Mucosa of descending colon (tissue), 3 donors: ENCODE data around the gene CD46. TPM values are rescaled to one million over a fixed set of nuclear protein-coding genes. Genes with fewer than 3 reads are reported as not detected.
A peak's percentile ranks its signal among the peaks of the same experiment; 100 is the strongest.

Source experiments
- ATAC-seq: fragments of 200-7000 bp; cut with Tn5 transposase; one replicate; pipeline ENCODE4 v1.9.1; 2020; ENCODE audit warnings: mild to moderate bottlenecking, moderate library complexity
- DNase-seq, 3 donors: peaks; one replicate each; pipeline ENCODE4 v3.0.0-alpha.2; 2020
- H3K36me3 ChIP-seq: fragments of 200-600 bp; one replicate; pipeline ENCODE4 v1.8.0; 2021; ENCODE audit warnings: low read depth, mild to moderate bottlenecking
- H3K4me1 ChIP-seq: fragments of 200-600 bp; one replicate; pipeline ENCODE4 v1.8.0; 2021; ENCODE audit warnings: low read depth, mild to moderate bottlenecking
- H3K4me3 ChIP-seq: fragments of 200-600 bp; one replicate; pipeline ENCODE4 v1.8.0; 2021; ENCODE audit warnings: mild to moderate bottlenecking
- H3K9me3 ChIP-seq: fragments of 200-600 bp; one replicate; pipeline ENCODE4 v1.8.0; 2021; ENCODE audit warnings: mild to moderate bottlenecking
- intact Hi-C, 2 donors: fragments of 100-400 bp; cut with DNase I in 1 of 2; cut with micrococcal nuclease in 1 of 2; formaldehyde crosslinking; loops; one replicate each; pipeline versions ENCODE4 v1.11.0 to v1.11.1; 2022; cut with DNase I, micrococcal nuclease
- total RNA-seq, 3 donors: library from RNA; stranded (reverse); fragmentation: NEBNext Ultra II Directional in 2 of 3; extraction: Animal tissue kit (Norgen Biotek cat#: 25700) in 2 of 3; gene quantifications; one replicate each; pipeline versions ENCODE4 v1.2.1 to v1.2.4, GENCODE V29; 2021 to 2023
- TF ChIP-seq, protein P1 (sequence below): fragments of 200-600 bp; IDR thresholded peaks from one replicate; pipeline ENCODE4 v1.8.0; 2022; ENCODE audit warnings: antibody characterized with exemption, mild to moderate bottlenecking
- donor health status: DM: no; HTN: no; CAD: no; lungs with moderate emphysema.
- donor health status: DM: no; HTN: no; CAD: no.
- donor health status: DM: no; HTN: yes; CAD: no.

CD46 gene
- total RNA-seq, 3 donors from 2014 or later: 170 to 260 (median 202) TPM

DNA sequence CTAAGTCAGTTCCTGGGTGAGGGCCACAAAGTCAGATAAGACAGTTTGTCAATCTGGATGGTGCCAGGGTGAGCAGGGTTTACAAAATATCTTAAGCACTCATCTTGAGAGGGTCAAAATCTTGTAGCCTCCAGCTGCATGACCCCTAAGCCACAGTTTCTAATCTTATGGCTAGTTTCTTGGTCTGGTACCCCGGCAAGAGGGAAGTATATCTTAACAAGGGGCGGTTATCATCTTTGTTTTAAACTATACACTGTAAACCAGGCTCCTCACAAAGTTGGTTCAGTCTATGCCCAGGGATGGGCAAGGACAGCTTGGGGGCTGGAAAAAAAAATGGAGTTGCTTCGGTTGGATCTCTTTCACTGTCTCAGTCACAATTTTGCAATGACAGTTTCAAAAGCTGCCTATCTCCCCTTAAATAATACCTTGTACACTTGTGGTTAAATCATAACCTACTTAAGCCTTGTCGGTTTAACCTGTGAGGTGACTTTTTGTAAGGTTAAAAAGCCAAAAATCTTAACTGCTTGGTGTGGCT lies 7.8 kb upstream of the CD46 start:
- Histone ChIP-seq H3K9me3 (no peaks in the 10 kb centered on the region), H3K4me1 (peaks cover 1% of the 10 kb centered on the region), H3K36me3 (no peaks in the 10 kb centered on the region), H3K4me3 (no peak overlapping the region)
- no peak for DNase-seq
- intact Hi-C loops: no loop called here
- no peak for ATAC-seq
- TF ChIP-seq, protein P1, sequence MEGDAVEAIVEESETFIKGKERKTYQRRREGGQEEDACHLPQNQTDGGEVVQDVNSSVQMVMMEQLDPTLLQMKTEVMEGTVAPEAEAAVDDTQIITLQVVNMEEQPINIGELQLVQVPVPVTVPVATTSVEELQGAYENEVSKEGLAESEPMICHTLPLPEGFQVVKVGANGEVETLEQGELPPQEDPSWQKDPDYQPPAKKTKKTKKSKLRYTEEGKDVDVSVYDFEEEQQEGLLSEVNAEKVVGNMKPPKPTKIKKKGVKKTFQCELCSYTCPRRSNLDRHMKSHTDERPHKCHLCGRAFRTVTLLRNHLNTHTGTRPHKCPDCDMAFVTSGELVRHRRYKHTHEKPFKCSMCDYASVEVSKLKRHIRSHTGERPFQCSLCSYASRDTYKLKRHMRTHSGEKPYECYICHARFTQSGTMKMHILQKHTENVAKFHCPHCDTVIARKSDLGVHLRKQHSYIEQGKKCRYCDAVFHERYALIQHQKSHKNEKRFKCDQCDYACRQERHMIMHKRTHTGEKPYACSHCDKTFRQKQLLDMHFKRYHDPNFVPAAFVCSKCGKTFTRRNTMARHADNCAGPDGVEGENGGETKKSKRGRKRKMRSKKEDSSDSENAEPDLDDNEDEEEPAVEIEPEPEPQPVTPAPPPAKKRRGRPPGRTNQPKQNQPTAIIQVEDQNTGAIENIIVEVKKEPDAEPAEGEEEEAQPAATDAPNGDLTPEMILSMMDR: no peak

DNA sequence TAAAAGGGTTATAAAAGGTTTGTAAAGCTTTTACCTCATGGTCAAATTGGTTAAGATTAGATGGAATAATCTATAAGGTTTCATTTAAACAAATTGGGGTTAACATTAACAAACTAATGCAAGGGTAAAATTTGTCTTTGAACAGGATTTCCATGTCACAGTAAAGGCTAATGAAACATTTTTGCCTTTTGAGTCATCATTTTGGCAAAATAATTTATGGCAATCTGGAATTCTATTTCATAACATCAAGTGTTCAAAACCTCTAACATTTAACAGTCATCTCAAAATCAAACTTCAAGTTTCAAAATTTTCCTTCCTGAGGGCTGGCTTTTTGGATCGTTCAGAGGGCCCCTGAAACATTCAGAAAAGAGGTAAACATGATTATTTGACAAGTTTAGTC lies 6.6 kb upstream of the CD46 start:
- H3K4me3 ChIP-seq: no peak overlapping the region

DNA sequence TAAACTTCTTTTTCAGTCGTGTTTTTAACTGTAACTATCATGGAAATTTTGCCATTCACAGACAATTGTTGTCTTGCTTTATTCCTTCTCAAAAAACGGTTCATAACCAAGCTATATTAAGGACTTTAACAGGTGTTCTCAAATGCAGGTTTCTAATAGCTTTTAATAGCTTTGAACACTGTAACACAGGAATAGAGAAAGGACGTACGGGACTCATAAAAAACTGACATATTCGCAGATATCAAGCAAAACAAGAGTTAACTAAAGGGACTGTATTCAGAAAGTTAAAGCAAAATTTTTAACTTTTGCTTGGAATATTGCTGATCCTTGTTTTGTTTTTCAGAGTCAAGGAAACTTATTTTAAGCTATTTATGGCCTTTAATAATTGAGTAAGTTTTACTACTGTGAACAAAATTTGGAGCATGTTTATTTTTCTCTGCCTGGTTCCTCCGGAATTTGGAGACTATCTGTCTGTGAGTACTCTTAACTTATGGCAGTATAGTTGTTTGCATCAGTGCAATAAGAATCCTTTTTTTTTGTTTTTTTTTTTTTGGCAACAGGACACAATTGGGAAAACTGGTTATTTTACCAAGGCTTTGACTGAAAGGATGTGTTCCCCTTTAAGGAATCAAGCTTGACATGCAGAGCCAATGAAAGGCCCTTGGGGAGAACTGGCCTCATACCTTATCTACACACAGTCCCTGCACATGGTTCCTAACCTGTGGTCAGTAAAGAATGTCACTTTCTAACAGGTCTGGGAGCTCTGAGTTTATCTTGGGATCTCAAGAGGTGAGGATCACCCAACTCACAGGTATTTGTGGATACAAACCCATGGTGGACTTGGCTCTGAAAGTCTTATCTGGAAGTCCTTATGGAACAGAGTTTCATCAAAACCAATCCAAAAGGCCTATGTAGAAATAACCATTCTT lies 5.8 kb upstream of the CD46 start:
- intact Hi-C loops: no loop called here
- Histone ChIP-seq H3K4me3 (no peak overlapping the region), H3K36me3 (no peaks in the 10 kb centered on the region), H3K9me3 (no peaks in the 10 kb centered on the region), H3K4me1 (peaks cover 13% of the 10 kb centered on the region)
- ATAC-seq: no peak
- TF ChIP-seq, protein P1: no peak
- no peak for DNase-seq

More for the DNA sequence above, 6.6 kb upstream of the CD46 start:
- no peak for DNase-seq
- ATAC-seq: no peak
- TF ChIP-seq, protein P1: no peak
- intact Hi-C loops: no loop called here
- H3K36me3 ChIP-seq: no peaks in the 10 kb centered on the region
- H3K9me3 ChIP-seq: no peaks in the 10 kb centered on the region
- peaks cover 8% of the 10 kb centered on the region for H3K4me1 ChIP-seq

DNA sequence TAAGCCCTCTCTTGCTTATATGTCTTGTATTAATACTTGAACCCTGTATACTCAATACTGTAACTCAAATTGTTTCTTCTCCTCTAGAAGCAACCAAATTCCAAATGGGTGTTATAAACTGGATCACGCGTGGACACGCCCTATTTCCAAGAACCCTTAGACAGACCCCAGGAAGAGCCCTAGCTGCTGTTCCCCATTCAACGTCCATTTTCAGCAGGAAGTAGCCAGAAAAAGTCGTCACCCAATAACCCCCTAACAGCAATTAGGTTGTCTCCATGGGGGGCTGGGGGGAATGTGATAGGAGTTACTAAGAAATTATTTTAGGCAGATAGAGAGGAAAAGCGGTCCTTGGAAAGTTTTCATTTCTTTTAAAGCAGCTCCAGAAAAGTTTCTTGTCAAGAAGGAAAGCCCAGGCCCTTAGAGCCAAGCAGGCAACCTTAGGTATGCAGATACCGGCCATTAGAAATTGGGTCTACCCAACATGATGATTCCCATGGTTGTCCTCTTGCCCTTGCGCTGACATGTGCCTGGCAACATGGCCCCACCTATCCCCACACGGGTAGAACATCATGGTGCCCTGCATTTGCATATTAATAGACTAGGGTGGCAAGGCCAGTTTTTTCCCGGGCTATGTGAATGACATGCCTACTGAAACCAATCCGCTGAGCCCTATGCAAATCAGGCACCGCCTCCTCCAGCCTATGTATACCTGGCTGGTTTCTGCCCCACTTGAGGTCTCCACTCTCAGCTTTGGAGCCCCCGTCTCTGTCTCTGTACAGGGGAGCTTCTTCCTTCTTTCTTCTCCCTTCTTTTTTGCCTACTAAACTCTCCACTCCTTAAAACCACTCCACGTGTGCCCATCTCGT lies 4.0 kb upstream of the CD46 start:
- H3K4me3 ChIP-seq: no peak overlapping the region
- DNase-seq: peak in 1 of 3 donors; percentile 9
- intact Hi-C loops: no loop called here
- H3K9me3 ChIP-seq: no peaks in the 10 kb centered on the region
- no peak for ATAC-seq
- peaks cover 13% of the 10 kb centered on the region for H3K4me1 ChIP-seq
- H3K36me3 ChIP-seq: no peaks in the 10 kb centered on the region
- TF ChIP-seq, protein P1: no peak

DNA sequence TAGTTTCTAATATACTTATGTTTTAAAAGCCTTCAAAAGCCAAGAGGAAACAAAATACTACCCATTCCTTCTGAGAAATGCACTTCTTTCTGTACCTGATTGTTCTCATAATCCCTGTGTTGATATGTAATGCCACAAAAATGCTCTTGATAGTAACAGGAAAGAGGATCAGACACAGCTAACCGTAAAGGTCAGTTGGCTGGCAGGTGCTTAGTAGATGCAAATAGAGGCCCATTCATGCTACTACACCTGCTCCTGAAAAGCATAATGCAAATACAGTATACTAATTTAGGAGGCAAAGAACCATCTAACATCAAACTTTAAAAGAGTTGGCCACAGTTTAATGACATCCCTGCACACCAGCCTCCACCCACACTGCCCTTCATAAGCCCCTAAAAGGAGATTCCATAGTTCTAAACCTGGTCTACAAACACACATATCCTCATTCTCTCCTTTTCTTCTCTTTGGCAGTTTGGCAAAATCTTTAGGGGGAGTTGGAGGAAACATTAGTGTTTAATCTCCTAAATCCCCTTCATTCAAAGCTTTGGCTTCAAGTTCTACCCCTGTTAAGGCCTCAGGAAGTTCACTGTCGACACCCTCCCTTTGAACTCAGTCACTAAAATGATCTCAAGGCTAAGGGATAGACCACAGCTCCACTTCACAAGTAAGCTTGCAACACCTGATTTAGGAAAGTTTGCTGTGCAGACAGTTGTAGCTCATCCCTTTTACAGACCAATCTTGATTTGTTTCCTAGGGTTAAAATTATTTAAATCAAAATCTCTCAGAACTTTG lies 2.9 kb upstream of the CD46 start:
- H3K36me3 ChIP-seq: no peaks in the 10 kb centered on the region
- DNase-seq (peak in 1 of 3 donors; percentile 15), ATAC-seq (peak; percentile 4)
- no peak overlapping the region for H3K4me3 ChIP-seq
- TF ChIP-seq, protein P1: no peak
- intact Hi-C loops: no loop called here
- H3K9me3 ChIP-seq: no peaks in the 10 kb centered on the region
- H3K4me1 ChIP-seq: peaks cover 23% of the 10 kb centered on the region
